ENCODE data around the gene ANKRD23. TPM values are rescaled to one million over a fixed set of nuclear protein-coding genes. Genes with fewer than 3 reads are reported as not detected.

Gene ANKRD23
- total and polyA plus RNA-seq, 2 of the 8 experiments (the other 6 are each of a cell fraction or from before 2014, with no cell fraction given) = 3.4 to 3.5 TPM

GRCh38 chr2:96873651-96874096 lies 29.9 kb upstream of the ANKRD23 start (continued):
- no peak for TF ChIP-seq ATF3 (IDR thresholded peaks at IDR 0.05; ENCODE audit: insufficient read depth, low read depth, low read length)

Data from H1 (cell line).